ENCODE data around the gene KRT1.

The KRT1 gene

DNA sequence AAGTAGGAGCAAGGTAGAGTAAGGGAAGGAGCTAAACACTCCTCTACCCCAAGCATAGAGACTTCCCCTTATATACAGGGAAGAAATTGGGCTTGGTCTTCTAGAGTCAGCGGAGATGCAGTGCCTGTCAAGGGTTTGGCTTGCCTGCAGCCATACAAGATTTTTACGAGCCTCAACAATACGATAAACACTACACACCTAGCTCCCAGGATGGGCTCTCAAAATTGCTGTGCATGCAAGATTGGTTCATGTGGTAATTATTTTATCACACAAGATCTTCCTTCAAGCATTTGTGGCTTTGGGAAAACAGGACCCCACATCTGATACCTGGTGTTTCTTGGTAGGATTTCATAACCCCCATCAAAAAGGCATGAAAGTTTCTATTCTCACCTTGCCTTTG lies at the start of gene KRT1:
Gene KRT1 (minus strand): TSS at position 45 of the 400 bp plus-strand sequence. CDS start 59 bp downstream, outside the sequence.
- Histone ChIP-seq H3K4me3 (ENCODE audit: low read depth in 1 of 2, low read length in 2 of 2) (no peak within 1 kb of the TSS), H3K27ac (ENCODE audit: low read depth, low read length) (no peak within 1 kb of the TSS), H3K9ac (ENCODE audit: low read length) (no peak within 1 kb of the TSS), H3K4me1 (ENCODE audit: insufficient read depth, low read length) (no peaks in the 10 kb centered on the region), H3K9me3 (ENCODE audit: low read length) (no peaks in the 10 kb centered on the region), H3K27me3 (ENCODE audit: control insufficient read depth in 1 of 2, insufficient read depth in 2 of 2, low read length in 2 of 2) (peaks cover 0 to 7% of the 10 kb centered on the region in 2 donors), H3K36me3 (ENCODE audit: insufficient read depth, low read length) (no peaks in the 10 kb centered on the region)

DNA sequence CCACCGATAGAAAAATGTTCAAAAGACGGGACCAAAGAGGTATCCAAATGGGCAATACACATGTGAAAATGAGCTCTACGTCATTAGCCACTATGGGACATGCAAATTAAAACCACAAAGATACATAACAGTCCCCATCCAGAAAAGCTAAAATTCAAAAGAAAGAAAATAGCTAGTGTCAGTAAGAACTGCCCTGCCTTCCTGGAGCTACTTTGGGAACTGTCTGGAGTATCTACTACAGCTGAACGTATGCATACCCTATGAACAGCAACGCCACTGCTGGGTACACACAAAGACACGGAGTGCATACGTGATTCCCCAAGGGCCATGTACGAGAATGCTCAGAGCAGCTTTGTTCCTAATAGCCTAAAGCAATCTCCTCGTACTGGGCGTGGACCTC lies 48.9 kb upstream of the KRT1 start:
- no peaks in the 10 kb centered on the region for H3K4me1 ChIP-seq (ENCODE audit: insufficient read depth, low read length)
- no peaks in the 10 kb centered on the region for H3K9me3 ChIP-seq (ENCODE audit: low read length)
- H3K27me3 ChIP-seq (ENCODE audit: control insufficient read depth in 1 of 2, insufficient read depth in 2 of 2, low read length in 2 of 2), result no peaks in the 10 kb centered on the region
- H3K36me3 ChIP-seq (ENCODE audit: insufficient read depth, low read length), result no peaks in the 10 kb centered on the region
- no peak overlapping the region for H3K4me3 ChIP-seq (ENCODE audit: low read depth in 1 of 2, low read length in 2 of 2)
- no peak overlapping the region for H3K9ac ChIP-seq (ENCODE audit: low read length)
- no peak overlapping the region for H3K27ac ChIP-seq (ENCODE audit: low read depth, low read length)

DNA sequence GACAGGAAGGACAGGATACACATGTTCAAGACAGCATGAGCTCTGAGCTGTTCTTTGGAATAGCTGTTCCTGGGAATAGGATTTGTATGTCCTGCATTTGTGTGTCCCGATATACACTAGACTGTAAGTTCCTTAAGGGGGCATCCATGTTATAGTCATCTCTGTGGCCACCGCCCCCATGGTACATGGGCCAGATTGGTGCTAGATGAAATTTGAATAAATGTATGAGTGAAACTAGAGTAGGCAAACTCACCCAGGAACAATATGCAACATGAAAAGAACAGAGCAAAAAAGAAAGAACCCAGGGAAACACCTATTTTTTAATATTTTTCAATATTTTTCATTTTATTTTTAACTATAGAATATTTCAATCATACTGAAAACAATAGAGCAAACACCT lies 48.2 kb upstream of the KRT1 start:
- no peaks in the 10 kb centered on the region for H3K27me3 ChIP-seq (ENCODE audit: control insufficient read depth in 1 of 2, insufficient read depth in 2 of 2, low read length in 2 of 2)
- H3K36me3 ChIP-seq (ENCODE audit: insufficient read depth, low read length), result no peaks in the 10 kb centered on the region
- no peaks in the 10 kb centered on the region for H3K9me3 ChIP-seq (ENCODE audit: low read length)
- no peak overlapping the region for H3K4me3 ChIP-seq (ENCODE audit: low read depth in 1 of 2, low read length in 2 of 2)
- H3K4me1 ChIP-seq (ENCODE audit: insufficient read depth, low read length), result no peaks in the 10 kb centered on the region
- H3K9ac ChIP-seq (ENCODE audit: low read length), result no peak overlapping the region
- H3K27ac ChIP-seq (ENCODE audit: low read depth, low read length), result no peak overlapping the region

DNA sequence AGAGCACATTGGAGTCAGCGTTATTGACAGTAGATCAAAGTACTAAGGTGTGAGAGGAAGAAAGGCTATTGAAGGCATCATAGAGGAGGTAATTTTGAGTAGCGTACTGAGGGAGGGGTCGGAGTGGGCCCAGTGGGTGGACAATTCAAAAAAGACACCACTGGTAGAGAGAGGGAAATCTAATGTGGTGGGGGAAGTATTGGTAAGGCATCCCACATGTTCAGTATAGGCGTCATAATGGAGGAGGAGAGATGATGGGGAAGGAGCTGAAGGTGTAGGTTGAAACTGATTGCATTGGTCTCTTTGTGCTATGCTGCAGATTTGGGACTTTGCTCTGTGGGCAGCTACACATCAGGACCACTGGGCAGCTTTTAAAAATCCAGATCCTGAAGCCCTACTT lies 46.8 kb upstream of the KRT1 start:
- Histone ChIP-seq H3K36me3 (ENCODE audit: insufficient read depth, low read length) (no peaks in the 10 kb centered on the region), H3K9ac (ENCODE audit: low read length) (no peak overlapping the region), H3K9me3 (ENCODE audit: low read length) (no peaks in the 10 kb centered on the region)

DNA sequence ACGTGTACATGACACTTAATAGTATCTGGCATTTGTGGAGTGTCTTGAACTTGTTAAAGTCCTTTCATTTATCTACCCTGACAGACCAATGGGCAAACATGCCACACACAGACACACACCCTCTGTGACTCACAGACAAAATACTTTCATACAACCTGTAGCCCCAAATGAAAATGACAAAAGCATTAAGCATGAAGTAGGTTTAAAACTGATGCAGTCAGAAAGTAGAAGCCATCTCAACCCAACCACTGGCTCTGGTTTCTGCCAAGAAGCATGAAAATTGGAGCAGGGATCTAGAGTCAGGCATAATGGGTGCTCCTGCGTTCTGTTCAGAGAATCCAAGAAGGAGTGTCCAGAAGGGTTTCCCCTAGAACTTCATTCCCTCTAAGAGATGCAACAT lies 46.2 kb upstream of the KRT1 start:
- no peaks in the 10 kb centered on the region for H3K4me1 ChIP-seq (ENCODE audit: insufficient read depth, low read length)
- no peak overlapping the region for H3K27ac ChIP-seq (ENCODE audit: low read depth, low read length)
- H3K27me3 ChIP-seq (ENCODE audit: control insufficient read depth in 1 of 2, insufficient read depth in 2 of 2, low read length in 2 of 2), result no peaks in the 10 kb centered on the region
- H3K9me3 ChIP-seq (ENCODE audit: low read length), result no peaks in the 10 kb centered on the region
- no peak overlapping the region for H3K9ac ChIP-seq (ENCODE audit: low read length)
- H3K36me3 ChIP-seq (ENCODE audit: insufficient read depth, low read length), result no peaks in the 10 kb centered on the region
- no peak overlapping the region for H3K4me3 ChIP-seq (ENCODE audit: low read depth in 1 of 2, low read length in 2 of 2)

More for the DNA sequence above, 46.8 kb upstream of the KRT1 start:
- Histone ChIP-seq H3K4me1 (ENCODE audit: insufficient read depth, low read length) (no peaks in the 10 kb centered on the region), H3K4me3 (ENCODE audit: low read depth in 1 of 2, low read length in 2 of 2) (no peak overlapping the region), H3K27ac (ENCODE audit: low read depth, low read length) (no peak overlapping the region), H3K27me3 (ENCODE audit: control insufficient read depth in 1 of 2, insufficient read depth in 2 of 2, low read length in 2 of 2) (no peaks in the 10 kb centered on the region)

DNA sequence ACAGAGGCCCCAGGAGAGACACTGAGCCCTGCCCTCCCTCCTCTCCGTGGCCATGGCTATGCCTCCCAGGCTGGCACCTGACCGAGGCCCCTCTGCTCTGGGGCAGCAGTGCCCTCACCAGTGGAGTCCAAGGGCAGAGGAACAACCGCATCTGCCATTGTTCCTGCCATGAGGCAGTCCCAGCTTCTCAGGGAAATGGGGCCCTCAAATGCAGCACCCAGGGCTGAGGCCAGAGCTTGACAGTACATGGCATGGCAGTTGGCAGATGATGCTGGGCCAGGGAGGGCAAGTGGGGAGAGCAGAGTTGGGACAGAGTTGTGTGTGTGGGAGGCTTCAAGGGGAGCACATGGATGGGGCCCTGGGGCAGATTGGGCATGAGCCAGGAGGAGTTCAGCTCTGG lies 44.2 kb upstream of the KRT1 start:
- Histone ChIP-seq H3K4me1 (ENCODE audit: insufficient read depth, low read length) (no peaks in the 10 kb centered on the region), H3K27ac (ENCODE audit: low read depth, low read length) (no peak overlapping the region), H3K27me3 (ENCODE audit: control insufficient read depth in 1 of 2, insufficient read depth in 2 of 2, low read length in 2 of 2) (no peaks in the 10 kb centered on the region), H3K9ac (ENCODE audit: low read length) (no peak overlapping the region), H3K36me3 (ENCODE audit: insufficient read depth, low read length) (no peaks in the 10 kb centered on the region), H3K9me3 (ENCODE audit: low read length) (no peaks in the 10 kb centered on the region), H3K4me3 (ENCODE audit: low read depth in 1 of 2, low read length in 2 of 2) (no peak overlapping the region)

DNA sequence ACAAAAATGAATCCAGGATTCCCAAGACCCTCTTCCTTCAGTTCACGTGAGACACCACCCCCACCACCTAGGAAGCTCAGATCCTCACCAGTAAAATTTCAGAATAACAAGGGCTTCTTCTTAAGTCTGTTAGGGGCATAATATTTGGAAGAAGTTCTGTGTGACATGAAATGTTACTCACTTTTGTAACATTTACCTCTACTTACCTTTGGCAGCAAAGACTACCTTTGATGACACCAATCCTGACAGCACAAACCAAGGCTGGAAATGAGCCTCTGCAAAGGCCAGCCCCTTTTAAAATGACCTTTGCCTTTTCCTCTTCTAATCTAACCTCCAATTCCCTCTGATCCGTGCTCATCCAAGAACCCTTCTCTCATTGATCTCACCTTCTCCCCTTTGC lies 42.5 kb upstream of the KRT1 start:
- H3K27ac ChIP-seq (ENCODE audit: low read depth, low read length), result no peak overlapping the region

DNA sequence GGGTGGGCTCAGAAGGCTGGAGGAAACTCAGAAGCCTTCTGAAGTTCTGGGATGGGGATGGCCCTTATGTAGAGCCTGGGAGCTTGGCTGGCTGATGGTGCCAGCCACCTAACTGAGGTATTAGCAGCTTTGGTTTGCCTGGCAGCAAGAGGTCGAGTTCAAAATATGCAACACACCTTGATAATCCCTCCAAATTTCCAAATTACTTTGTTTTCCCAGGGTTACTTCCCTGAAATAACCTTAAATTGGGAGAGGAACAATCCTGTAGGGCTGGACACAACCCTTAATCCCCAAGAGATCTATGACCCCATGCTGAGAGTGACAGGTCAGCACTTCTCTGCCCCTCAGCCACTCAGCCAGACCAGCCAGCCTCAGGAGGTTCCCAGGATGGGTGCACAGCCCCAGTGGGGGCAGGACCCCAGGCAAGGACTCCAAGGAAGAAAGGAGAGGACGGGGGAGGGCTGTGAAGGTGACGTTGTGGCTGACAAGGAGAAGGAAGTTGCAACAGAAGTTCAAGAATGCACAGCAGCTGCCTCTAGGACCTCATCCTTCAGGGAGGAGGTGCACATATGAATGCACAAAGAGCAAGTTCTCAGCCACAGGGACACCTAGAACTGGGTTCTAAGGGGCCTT lies 41.7 kb upstream of the KRT1 start:
- no peaks in the 10 kb centered on the region for H3K36me3 ChIP-seq (ENCODE audit: insufficient read depth, low read length)
- H3K9me3 ChIP-seq (ENCODE audit: low read length), result no peaks in the 10 kb centered on the region
- no peak overlapping the region for H3K9ac ChIP-seq (ENCODE audit: low read length)
- no peaks in the 10 kb centered on the region for H3K27me3 ChIP-seq (ENCODE audit: control insufficient read depth in 1 of 2, insufficient read depth in 2 of 2, low read length in 2 of 2)
- H3K4me3 ChIP-seq (ENCODE audit: low read depth in 1 of 2, low read length in 2 of 2), result no peak overlapping the region
- H3K4me1 ChIP-seq (ENCODE audit: insufficient read depth, low read length), result no peaks in the 10 kb centered on the region
- H3K27ac ChIP-seq (ENCODE audit: low read depth, low read length), result no peak overlapping the region

More for the DNA sequence above, 42.5 kb upstream of the KRT1 start:
- no peaks in the 10 kb centered on the region for H3K9me3 ChIP-seq (ENCODE audit: low read length)
- H3K36me3 ChIP-seq (ENCODE audit: insufficient read depth, low read length), result no peaks in the 10 kb centered on the region
- no peaks in the 10 kb centered on the region for H3K4me1 ChIP-seq (ENCODE audit: insufficient read depth, low read length)
- no peaks in the 10 kb centered on the region for H3K27me3 ChIP-seq (ENCODE audit: control insufficient read depth in 1 of 2, insufficient read depth in 2 of 2, low read length in 2 of 2)
- H3K9ac ChIP-seq (ENCODE audit: low read length), result no peak overlapping the region
- no peak overlapping the region for H3K4me3 ChIP-seq (ENCODE audit: low read depth in 1 of 2, low read length in 2 of 2)

DNA sequence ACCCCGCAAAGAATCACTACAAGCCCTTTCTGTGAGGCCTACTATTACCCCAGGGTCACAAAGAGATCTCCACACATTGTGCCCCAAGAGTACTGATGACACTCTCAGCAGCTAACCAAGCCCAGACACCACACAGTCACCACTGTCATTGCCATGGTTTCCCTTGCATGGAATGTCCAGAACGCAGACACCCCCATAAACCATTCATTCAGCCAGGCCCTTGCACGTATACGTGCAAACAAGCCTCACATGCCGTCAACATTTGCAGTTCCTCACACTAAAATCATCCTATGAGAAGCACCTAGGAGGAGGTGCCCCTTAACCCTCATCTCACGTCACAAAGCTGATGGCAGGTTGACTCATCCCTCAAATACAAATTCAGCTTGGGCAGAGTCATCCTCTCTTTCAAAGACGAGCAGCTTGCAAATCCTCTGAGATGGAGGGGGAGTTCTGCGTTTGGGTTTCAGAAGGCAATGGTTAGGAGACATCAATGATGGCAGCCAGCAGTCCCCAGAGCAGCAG lies 40.2 kb upstream of the KRT1 start:
- Histone ChIP-seq H3K4me3 (ENCODE audit: low read depth in 1 of 2, low read length in 2 of 2) (no peak overlapping the region), H3K9me3 (ENCODE audit: low read length) (no peaks in the 10 kb centered on the region), H3K27ac (ENCODE audit: low read depth, low read length) (no peak overlapping the region), H3K9ac (ENCODE audit: low read length) (no peak overlapping the region), H3K4me1 (ENCODE audit: insufficient read depth, low read length) (no peaks in the 10 kb centered on the region), H3K27me3 (ENCODE audit: control insufficient read depth in 1 of 2, insufficient read depth in 2 of 2, low read length in 2 of 2) (peaks cover 1 to 3% of the 10 kb centered on the region in 2 donors), H3K36me3 (ENCODE audit: insufficient read depth, low read length) (no peaks in the 10 kb centered on the region)

DNA sequence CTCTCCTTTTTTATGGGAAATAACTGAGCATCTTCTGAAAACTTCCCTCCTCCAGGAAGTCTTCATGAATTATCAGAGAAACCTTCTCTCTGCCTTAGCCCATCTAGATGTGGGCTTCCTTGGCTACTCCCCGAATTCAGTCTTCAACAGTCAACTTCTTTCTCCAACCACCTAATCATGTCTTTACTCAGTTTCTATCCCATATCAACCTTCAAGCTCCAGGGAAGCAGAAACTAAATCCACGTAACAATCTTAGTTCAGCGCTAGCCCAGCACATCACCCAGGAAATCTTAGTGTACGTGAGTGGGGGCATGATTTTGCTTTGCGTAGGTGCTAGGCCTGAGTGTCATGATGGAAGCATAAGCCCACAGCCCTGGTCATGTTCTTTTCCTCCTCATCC lies 35.9 kb upstream of the KRT1 start:
- Histone ChIP-seq H3K4me1 (ENCODE audit: insufficient read depth, low read length) (no peaks in the 10 kb centered on the region), H3K27me3 (ENCODE audit: control insufficient read depth in 1 of 2, insufficient read depth in 2 of 2, low read length in 2 of 2) (peaks cover 26 to 32% of the 10 kb centered on the region in 2 donors), H3K27ac (ENCODE audit: low read depth, low read length) (no peak overlapping the region), H3K36me3 (ENCODE audit: insufficient read depth, low read length) (no peaks in the 10 kb centered on the region), H3K4me3 (ENCODE audit: low read depth in 1 of 2, low read length in 2 of 2) (no peak overlapping the region), H3K9me3 (ENCODE audit: low read length) (no peaks in the 10 kb centered on the region), H3K9ac (ENCODE audit: low read length) (no peak overlapping the region)

DNA sequence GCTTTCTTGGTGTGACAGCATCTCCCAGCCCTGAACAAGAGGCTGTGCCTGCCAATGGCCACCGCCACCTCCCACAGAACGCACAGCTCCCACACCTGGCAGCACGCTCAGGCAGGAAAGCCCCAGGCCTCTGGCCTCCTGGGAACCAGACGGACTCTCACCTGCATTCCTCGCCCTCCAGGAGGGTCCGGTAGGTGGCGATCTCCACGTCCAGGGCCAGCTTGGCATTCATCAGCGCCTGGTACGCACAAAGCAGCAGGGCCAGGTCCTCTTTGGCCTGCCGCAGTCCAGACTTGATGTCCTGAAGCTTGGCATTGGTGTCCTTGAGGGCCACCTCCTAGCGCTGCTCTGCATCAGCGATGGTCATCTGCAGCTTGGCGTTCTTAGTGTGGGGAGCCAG lies 35.2 kb upstream of the KRT1 start:
- no peak overlapping the region for H3K27ac ChIP-seq (ENCODE audit: low read depth, low read length)
- no peak overlapping the region for H3K4me3 ChIP-seq (ENCODE audit: low read depth in 1 of 2, low read length in 2 of 2)
- H3K9ac ChIP-seq (ENCODE audit: low read length), result no peak overlapping the region
- H3K9me3 ChIP-seq (ENCODE audit: low read length), result no peaks in the 10 kb centered on the region
- H3K36me3 ChIP-seq (ENCODE audit: insufficient read depth, low read length), result no peaks in the 10 kb centered on the region
- no peaks in the 10 kb centered on the region for H3K4me1 ChIP-seq (ENCODE audit: insufficient read depth, low read length)
- peaks cover 26 to 32% of the 10 kb centered on the region in 2 donors for H3K27me3 ChIP-seq (ENCODE audit: control insufficient read depth in 1 of 2, insufficient read depth in 2 of 2, low read length in 2 of 2)

DNA sequence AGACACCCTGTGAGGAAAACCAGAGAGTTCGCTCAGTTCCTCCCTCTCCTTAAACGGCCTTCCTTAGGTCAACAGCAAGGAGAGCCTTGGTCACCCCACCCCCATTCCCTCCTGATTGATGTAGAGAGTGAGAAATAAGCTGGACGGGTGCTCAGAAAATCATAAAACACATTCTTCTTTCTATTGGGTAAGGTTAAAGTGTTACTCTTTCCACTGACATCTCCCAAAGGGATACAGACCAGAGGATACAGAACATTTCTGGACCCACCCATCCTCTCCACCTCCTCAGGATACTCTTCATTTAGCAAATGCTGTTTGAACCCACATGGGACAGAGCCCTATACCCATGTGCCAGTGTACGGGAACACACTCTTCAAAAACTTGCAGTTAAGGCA lies 34.7 kb upstream of the KRT1 start:
- Histone ChIP-seq H3K27ac (ENCODE audit: low read depth, low read length) (no peak overlapping the region), H3K9ac (ENCODE audit: low read length) (no peak overlapping the region), H3K9me3 (ENCODE audit: low read length) (no peaks in the 10 kb centered on the region), H3K4me1 (ENCODE audit: insufficient read depth, low read length) (no peaks in the 10 kb centered on the region), H3K36me3 (ENCODE audit: insufficient read depth, low read length) (no peaks in the 10 kb centered on the region), H3K4me3 (ENCODE audit: low read depth in 1 of 2, low read length in 2 of 2) (no peak overlapping the region), H3K27me3 (ENCODE audit: control insufficient read depth in 1 of 2, insufficient read depth in 2 of 2, low read length in 2 of 2) (peaks cover 26 to 32% of the 10 kb centered on the region in 2 donors)

Measured in muscle layer of colon (tissue), 2 donors.